HG02970 (cell line): ENCODE measurements around the gene VLDLR.

ENCODE experiments used
- ATAC-seq: cut with Tn5 transposase; IDR thresholded peaks from one replicate; pipeline ENCODE4 v1.9.1; 2021; ENCODE audit warnings: mild to moderate bottlenecking, moderate library complexity, moderate number of reproducible peaks; ENCODE audit not compliant: unreplicated experiment, low FRiP score

The VLDLR gene

DNA sequence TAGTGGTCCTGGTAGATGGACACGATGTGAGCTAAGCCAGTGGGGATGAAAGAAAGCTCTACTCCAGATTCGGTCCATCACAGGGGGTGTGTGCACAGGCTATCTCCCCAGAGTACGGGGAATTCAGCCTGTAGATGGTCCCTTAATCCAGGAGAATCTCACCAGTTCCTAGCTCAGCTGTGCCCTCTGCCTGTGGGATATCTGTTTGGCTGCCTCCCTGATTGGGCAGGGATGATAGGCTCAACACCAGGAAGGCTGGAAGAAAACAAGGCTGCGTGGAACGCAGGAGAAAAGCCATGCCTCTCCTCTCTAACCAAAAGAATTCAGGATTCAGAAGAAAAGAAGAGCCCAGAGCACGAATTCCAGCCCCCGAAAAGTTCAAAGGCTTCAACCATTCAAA is 40.9 kb downstream of the VLDLR start:
- no peak for ATAC-seq

DNA sequence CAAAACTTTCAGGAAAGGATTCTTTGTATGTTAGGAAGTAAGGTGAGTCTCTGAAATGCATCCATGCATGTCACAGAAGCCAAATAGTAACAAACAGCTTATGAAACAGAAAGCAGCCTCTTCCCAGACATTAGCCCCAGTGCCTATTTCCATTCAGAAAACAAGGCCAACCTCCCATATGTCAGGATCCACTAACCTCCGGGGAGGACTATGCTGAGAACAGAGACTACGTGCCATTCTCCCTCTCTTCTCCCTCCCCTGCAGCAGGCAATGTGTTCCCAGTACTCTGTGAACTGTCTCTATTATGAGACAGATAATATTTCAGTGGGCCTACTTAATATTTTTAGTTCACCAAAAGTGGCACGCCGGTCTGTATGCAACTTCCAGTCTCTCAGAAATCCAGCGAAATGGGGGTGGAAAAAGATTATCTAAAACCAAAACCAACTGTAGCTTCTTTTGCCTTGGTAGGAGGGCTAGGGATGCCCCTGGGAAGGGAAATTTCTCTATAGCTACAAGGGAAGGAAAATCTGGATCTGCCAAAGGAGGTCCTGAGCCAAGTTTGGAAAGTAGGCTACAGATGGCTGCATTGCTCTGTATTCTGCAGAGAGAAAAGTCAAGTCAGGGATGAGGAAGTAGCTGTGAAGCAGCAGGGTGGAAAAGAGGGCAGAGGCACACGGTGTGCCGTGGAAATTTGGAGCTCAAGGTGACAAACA is 42.0 kb downstream of the VLDLR start:
- no peak for ATAC-seq

DNA sequence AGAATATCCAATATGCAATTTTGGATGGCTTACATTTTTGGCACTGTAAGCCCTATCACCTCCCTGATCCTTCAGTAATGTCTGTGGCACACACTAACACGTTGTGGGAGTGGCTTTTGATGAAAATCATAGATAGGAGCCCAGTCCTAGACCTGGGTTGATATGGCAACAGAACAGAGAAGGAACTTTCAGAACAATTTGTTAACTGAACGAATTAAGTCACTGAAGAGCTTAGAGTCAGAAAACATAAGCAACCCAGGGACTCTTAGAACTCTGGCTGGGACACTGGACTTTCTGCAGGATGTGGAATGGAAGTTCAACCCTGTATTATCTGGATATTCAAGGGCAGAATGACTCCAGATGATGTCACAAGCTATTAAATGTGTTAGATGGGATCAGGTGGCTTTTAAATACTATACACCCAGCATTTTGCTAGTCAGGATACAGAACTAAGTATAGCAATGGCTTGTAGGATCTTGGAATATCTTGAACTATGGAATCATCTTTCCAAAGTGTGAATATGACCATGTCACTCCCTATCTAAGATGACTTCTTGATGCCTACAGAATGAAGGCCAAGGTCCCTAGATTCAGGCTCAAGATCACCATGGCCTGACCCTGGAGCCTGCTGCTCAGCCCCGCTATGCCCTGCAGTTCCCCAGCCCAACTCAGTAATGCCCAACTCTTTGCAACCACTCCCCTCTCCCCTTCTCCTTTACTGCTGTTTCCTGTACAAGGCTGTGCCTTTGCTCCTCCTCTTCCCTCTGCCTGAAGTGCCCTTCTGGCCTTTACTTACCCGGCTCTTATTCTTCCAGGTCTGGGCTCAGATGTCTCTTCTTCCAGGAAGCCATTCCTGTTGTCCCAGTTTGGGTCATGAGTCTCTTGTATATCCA is 42.8 kb downstream of the VLDLR start:
- no peak for ATAC-seq

DNA sequence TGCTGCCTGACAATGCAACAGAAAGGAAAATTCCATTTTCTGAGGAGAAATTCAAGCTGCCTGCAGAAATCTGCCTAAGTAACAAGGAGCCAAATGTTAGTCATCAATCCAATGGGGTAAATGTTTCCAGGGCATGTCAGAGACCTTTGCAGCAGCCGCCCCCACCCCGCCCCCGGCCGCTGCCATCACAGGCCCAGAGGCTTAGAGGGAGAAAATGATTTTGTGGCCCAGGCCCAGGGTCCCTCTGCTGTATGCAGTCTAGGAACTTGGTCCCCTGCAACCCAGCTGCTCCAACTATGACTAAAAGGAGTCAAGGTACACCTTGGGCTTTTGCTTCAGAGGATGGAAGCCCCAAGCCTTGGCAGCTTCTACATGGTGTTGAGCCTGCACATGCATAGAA is 45.0 kb downstream of the VLDLR start:
- ATAC-seq, result no peak

DNA sequence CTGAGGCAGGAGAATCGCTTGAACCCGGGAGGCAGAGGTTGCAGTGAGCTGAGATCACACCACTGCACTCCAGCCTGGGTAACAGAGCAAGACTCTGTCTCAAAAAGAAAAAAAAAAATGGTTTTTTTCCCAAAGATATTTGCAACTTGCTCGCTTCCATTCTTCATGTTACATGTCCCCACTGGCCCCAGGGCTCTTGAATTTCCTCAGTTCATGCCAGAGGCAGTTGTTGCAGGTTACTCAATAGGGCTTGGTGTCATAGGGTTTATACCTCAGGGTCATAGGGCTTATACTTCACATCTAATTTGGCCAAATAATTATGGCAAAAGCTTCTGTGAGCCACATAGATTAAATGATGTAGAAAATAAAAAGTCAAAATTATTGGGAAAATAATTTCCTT is 51.6 kb downstream of the VLDLR start:
- ATAC-seq, result no peak

DNA sequence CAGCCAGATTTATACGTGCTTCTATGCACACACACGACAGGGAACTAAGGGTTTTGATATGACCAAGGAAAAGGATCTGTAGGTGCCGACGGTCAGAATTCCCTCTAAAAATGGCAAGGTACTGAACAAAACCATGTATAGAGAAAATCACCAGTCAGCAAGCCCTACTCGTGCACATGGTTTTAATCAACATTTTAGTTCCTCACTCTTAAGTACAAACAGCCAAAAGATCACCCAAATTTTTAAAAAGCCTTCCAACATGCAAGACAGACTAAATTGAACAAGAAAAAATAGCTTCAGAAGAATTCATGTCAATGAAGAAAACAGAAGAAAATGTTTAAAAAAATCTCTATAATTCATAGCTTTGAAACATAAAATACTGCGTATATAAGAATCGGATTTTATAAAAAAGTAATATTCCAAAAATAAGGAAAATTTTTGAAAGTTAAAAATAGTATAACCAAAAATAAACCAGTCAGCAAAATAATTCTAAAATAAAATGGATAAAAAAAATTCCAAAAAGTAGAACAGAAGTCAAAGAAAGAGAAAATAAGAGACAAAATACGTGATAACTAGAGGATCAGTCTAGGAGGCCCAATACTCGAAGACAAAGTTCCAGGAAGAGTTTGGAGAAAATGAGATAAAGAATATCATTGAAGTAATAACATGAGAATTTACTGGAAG is 52.7 kb downstream of the VLDLR start:
- ATAC-seq, result no peak

DNA sequence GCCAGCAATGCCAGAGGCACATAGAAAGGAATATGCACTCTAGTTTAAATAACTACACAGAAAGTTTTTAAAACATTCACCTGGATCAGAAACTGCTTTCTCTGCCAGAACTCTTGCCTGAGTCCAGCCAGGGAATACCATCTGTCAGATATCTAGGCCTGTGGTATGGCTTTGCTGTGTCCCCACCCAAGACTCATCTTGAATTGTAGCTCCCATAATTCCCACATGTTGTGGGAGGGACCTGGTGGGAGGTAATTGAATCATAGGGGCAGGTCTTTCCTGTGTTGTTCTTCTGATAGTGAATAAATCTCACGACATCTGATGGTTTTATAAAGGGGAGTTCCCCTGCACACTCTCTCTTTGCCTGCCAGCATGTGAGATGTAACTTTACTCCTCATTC is 54.2 kb downstream of the VLDLR start:
- no peak for ATAC-seq

DNA sequence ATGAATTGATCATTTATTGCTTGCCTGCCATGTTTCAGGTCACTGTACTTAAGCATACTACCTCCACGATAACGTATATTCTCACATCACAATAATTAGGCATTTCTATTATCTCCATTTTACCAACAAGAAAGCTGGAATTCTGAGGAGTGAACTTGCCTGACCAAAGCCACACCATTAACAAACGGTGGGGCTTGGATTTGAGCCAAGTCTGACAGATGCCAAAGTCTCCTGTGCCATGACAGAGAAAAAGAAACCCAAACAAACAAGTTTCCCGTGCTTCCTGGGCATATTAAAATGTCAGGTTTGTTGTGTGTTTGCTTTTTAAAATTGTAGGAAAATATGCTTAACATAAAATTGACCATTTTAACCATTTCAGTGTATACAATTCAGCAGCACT is 54.9 kb downstream of the VLDLR start:
- ATAC-seq, result no peak

DNA sequence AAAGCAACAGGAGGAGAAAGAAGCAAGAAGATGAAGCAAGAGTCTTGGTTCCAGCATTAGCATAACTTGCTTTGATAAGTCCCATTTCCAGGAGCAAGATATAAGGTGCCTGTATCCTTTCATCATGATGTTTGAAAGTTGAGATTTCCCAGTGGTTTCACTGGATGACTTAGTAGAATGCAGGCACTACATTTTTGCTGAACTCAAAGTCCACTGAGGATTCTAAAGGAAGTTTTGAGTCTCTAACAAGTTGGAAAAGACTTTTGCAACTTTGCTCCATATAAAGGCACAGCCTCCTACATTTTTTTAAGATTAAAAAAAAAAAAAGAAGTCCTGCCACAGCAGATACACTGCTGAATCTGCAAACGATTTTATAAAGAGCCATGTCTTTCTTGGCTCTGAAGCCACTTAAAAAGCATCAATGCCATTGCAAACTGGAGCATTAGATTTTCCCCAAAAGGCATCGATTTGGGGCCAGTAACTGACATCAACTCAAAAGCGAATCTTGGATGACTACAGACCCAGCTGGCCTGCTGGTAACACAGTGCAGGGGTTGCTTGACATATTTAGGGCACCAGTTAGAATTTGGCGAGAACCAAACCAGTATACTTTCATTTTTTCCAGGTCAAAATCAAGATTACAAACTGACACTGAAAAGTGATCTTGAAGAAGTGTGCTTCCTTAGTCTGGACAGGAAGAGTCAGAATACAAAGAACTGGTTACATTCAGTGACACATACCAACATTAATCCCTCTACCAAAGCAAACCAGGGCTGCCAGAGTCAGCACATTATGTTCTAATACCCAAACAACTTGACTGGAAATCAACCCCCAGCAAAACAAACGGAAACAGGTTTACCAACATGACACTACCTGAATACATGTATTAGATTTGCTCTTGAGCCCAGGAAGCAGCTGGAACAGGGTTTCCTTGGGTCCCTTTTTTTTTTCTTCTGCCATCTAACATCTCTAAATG is 56.6 kb downstream of the VLDLR start:
- no peak for ATAC-seq

DNA sequence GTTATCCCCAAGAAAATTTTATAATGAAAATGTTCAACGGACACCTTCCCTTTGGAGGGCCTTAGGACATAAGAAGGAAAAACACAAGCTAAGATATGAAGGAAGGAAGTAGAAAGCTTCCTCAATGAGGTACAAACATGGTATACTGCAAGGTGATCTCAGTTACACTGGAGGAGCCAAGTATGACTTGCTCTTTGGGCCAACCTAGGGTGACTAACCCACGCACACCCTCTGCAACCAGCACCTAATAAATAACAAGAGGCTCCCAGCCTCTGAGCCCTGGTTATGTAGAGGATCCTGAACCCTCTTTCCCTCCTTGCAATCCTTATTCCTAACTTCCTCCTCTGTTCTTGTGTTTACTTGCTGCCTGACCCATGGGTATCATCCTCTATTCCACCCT is 57.4 kb downstream of the VLDLR start:
- ATAC-seq, result no peak

DNA sequence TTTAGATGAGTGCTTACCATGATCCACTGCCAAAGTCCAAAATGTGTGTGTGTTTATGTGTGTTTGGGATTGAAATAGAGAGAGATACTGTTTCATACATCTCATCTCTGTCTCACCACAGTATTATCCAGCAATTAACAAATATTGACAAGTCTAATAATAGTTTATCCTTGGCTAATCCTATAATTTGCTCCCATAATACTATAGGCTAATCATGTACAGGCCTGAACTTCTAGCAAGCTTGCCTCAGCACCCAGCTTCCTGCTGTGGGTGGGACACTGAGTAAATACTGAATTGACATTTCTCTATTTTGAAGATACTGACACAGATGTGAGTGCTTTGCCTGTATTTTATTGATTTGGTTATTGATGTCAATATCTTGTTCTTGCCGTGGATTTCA is 60.4 kb downstream of the VLDLR start:
- ATAC-seq, result no peak

DNA sequence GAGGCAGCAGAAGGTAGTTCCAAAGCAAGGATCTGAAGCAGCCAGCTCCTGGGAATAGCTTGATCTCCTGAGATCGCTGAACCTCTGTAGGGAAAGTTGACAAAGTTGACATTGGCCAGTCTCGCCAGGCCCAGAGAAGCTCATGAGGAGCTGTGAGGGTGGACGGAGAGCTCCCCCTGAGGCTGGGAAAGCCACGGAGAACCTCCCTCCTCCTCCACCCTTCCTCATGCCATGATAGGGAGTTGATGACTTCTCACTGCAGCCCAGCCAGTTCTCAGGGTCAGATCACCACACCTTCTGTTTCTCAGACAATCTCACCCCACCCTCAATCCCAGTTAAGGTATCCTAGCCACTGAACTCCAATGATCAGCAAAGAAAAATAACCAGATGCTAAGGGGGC is 65.3 kb downstream of the VLDLR start:
- ATAC-seq, result no peak

DNA sequence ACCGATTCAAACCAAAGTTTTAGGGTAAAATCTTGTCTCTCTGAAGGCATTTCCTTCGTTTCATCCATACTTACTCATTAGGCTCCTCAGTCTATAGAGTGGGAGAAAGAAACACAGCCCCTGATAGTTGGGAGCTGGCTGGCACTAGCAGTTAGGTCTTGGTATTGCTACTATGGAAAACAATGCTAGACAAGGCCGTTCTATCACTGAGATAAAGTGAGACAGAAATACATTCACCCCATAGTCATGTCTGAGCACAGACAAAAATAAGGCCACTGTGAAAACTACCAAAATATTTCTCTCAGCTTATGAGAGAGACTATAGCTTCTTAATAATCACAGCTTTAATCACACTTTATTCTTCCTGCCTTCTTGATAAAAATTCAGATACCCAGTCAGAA is 67.0 kb downstream of the VLDLR start:
- ATAC-seq, result no peak

DNA sequence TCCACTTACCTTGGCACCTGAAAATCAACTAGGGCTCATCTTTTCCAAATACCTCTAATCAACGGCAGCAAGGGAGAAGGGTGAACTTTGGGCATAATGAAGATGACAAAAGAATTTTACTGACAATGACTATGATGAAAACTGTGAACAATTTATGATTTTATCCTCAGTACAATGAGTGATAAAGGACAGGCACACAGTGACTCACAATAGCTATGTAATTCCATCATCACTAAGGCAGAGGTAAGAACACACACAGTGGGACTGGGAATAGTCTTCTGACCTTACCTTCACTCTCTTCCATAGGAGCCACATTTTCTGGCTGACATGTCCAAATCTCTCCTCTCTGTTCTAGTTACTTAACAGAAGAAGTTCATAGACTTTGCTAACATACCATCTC is 69.6 kb downstream of the VLDLR start:
- no peak for ATAC-seq

DNA sequence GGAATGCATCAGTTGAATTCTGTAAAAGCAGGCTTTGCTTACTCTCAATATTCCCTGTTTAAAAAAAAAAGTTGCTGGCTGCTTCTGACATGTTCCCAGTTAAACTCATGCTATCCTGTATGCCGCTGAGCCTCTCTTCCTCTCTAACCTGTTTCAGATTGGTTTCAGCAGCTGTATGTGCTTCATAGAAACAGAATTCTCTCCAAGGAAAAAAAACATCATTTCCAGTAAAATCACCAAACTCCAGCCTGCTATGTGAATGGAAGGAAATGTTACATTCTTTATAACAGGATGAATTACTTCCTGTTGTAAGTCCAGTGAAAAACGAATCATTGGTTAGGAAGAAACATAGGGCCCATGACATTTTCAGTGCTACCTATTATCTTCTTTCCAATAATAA is 70.0 kb downstream of the VLDLR start:
- no peak for ATAC-seq

DNA sequence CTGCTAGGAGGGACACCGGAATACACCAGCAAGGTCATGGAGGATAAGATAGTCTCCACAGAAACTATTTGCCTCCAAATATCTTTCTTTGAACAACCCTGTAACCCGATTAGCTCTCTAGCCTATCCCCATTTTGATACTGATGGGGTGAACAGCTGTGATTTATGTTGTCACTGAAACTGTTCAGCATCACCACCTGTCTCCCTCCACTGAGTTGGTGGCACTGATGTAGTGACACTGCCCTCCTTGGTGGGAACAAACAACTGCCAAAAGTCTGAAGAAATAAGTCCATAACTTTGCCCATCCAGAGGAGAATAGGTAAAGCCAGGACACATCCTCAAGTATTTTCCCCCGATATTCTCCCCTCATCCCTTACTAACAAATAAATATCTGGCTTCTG is 71.5 kb downstream of the VLDLR start:
- no peak for ATAC-seq

DNA sequence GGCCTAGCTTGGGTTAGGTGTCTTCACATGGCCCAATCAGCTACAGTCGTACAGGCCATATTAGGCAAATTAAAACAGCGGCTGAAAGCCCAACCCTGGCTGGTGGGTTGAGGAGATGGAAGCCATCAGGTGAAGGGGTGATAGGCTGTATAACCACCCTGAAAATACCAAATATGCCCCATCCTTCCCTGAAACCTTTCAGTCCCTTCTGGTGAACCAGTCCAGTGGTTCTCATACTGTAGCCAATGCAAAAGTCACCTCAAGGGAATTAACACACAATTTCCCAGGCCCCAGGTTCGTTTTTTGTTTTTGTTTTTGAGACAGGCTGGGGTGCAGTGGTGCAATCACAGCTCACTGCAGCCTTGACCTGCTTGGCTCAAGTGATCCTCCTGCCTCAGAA is 75.9 kb downstream of the VLDLR start:
- no peak for ATAC-seq

DNA sequence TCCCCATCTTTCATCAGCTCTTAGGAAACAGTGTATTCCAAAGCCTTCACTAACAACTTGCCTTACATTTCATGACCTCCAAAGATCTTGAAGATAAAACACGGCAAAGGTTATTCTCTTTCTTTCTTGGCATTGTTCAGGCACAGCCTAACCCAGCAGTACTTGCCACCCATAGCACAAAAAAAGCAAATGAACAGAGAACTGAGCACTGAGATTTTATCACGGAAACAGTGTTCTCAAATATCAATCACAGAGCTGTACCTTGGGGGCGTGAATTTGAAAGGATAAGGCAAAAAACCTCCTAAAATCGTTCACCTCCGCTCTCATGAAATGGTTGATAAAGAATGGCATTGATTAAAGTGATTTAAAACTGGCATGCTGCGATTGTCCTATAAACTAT is 78.8 kb downstream of the VLDLR start:
- no peak for ATAC-seq

DNA sequence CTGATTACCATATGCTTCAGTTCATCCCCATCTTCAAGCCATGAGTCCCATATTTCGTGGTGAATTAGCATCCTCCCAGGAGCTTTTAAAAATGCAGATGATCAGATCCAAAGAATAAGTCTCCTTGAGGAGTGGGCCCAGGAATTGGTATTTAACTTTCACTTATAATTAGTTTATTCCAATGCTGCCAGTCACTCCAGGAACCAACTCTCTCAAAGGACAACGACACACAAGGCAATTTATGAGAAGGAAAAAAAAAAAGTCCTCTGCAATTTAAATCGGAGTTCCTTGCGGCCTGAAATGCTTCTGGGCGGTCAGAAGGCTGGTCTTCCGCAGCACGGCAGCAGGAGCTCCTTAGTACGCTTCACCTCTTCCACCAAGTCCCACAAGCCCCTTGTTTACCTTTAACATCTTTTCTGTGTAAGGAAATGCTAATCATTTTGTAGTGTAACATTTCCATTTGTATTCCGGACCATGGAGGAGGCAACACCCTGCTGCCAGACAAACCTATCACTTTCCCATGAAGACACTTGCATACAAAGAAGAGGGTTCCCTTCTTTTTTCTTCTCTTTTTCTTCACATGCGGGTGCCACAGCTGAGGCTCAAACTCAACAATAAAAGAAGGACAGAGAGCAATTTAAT is 79.4 kb downstream of the VLDLR start:
- no peak for ATAC-seq

DNA sequence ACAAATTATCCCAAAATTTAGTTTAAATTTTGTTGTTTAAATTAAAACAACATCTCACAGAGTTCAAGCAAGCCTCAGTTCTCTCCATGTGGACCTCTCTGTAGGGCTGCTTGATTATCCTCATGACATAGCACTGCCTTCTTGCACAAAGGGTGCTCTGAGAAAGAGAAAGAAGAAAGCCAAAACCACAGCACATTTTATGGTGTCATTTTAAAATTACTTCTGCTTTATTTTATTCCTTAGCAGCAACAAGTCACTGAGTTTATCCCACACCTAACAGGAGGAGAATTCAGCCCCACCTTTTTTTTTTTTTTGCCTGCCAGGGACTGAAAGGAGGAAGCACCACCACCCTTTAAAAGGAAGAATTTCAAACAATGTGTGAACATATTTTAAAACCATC is 82.9 kb downstream of the VLDLR start:
- no peak for ATAC-seq
